Osteoblast (primary cell): ENCODE results near the gene UGT3A2. TPM values are rescaled to one million over a fixed set of nuclear protein-coding genes. Genes with fewer than 3 reads are reported as not detected.
"Not testable (repeated sequence)": the region's sequence is repeated elsewhere in the genome, so short reads cannot be mapped to it uniquely, and the experiment has no call there.

Experiments used
- DNase-seq: peaks from one replicate; pipeline ENCODE4 v3.0.0; 2011; ENCODE audit warnings: low spot score, mixed read lengths; ENCODE audit not compliant: insufficient read length; ENCODE audit errors: missing footprints
- H2AFZ ChIP-seq: 2 replicates; pipeline ENCODE4 v1.6.0; 2011; ENCODE audit warnings: mild to moderate bottlenecking, low read length
- H3K27ac ChIP-seq: 2 replicates; pipeline ENCODE4 v1.5.1; 2011; ENCODE audit warnings: mild to moderate bottlenecking, low read depth, low read length, moderate library complexity
- H3K27me3 ChIP-seq: 2 replicates; pipeline ENCODE4 v1.6.0; 2012; ENCODE audit warnings: mild to moderate bottlenecking, control low read depth, inconsistent platforms, low read length, moderate library complexity; ENCODE audit not compliant: insufficient read depth
- H3K36me3 ChIP-seq: 2 replicates; pipeline ENCODE4 v1.5.1; 2011; ENCODE audit warnings: mild to moderate bottlenecking, low read length, control low read depth, moderate library complexity; ENCODE audit not compliant: insufficient read depth
- H3K4me1 ChIP-seq: 2 replicates; pipeline ENCODE4 v1.5.1; 2011; ENCODE audit warnings: mild to moderate bottlenecking, low read length, control low read depth, moderate library complexity; ENCODE audit not compliant: insufficient read depth
- H3K4me2 ChIP-seq: 2 replicates; pipeline ENCODE4 v1.6.0; 2011; ENCODE audit warnings: mild to moderate bottlenecking, low read length; ENCODE audit not compliant: insufficient read depth
- H3K4me3 ChIP-seq: fragments of 200-600 bp; sonication (generic); 3 replicates; pipeline ENCODE4 v1.5.1; 2012; ENCODE audit warnings: mild to moderate bottlenecking, low read length, inconsistent platforms; ENCODE audit not compliant: insufficient read depth
- H3K79me2 ChIP-seq: 2 replicates; pipeline ENCODE4 v1.6.0; 2012; ENCODE audit warnings: mild to moderate bottlenecking, low read length, control low read depth, inconsistent platforms; ENCODE audit not compliant: insufficient read depth
- H3K9me3 ChIP-seq: 2 replicates; pipeline ENCODE4 v1.5.1; 2011; ENCODE audit warnings: low read depth, low read length, control low read depth
- H4K20me1 ChIP-seq: 2 replicates; pipeline ENCODE4 v1.6.0; 2012; ENCODE audit warnings: mild to moderate bottlenecking, low read length, control low read depth; ENCODE audit not compliant: insufficient read depth
- CTCF ChIP-seq: IDR thresholded peaks from 2 replicates; pipeline ENCODE4 v1.5.1; 2011; ENCODE audit warnings: mild to moderate bottlenecking, low read depth, low read length, moderate library complexity; ENCODE audit errors: extremely low read depth
- total RNA-seq: library from RNA; depleted of rRNA; stranded (reverse); fragments of >200 nt; gene quantifications from 2 replicates; pipeline ENCODE4 v1.2.3, GENCODE V29; 2012

The UGT3A2 gene
- total RNA-seq, 1 donor: under 0.01 TPM

DNA sequence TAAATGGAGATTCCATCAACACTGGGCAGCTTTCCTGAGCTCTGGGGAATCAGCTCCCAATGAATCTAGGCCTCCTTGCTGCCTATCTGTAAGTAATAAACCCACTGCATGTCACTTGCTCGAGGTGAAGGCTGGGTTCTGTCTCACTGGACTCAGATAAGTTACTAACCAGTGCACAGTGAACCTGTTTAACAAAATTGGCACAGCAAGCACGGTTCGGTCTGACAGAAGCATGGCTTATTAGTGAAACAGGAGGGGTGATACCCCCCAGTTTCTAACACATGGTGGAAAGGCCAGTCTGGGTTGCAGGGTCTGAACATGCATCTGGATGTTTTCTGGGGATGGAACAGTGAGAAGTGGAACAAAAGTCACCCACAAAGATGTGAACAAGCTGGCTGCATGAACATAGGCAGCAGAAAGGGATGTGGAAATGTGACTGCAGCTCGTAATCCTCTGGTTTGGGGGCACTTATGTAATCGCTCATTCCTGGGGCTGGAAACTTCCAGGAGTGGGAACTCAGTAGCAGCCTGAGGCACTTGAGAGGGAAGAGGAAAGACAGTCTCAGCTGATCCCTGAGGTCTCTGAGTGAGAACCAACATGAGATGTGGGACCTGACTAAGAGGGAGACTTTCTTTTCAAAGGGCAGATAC is 37.7 kb downstream of the UGT3A2 start:
- H2AFZ ChIP-seq: no peak overlapping the region
- no peaks in the 10 kb centered on the region for H4K20me1 ChIP-seq
- H3K27me3 ChIP-seq: no peaks in the 10 kb centered on the region
- no peaks in the 10 kb centered on the region for H3K9me3 ChIP-seq
- no peak for DNase-seq
- H3K79me2 ChIP-seq: no peaks in the 10 kb centered on the region
- H3K4me2 ChIP-seq: no peak overlapping the region
- H3K4me3 ChIP-seq: no peak overlapping the region
- H3K4me1 ChIP-seq: no peaks in the 10 kb centered on the region
- TF ChIP-seq CTCF: no peak
- no peaks in the 10 kb centered on the region for H3K36me3 ChIP-seq
- no peak overlapping the region for H3K27ac ChIP-seq

DNA sequence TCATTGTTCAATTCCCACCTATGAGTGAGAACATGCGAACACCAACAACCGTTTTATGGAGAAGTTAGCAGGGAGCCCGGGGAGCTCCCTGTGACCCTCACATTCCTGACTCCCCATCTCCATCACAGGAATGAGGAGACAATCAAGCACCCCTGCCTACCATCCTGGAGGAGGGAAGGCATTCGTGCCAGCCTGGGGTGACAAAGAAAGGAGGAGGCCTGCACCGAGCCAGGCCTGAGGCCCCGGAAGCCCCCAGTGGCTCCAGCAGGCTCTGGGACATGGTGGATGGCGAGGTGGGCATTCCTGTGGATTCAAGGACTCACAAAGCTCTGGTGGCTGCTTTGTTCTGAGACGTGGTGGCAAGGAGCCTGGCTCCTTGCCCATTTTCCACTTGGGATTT is 39.0 kb downstream of the UGT3A2 start:
- Histone ChIP-seq H3K27ac (no peak overlapping the region), H2AFZ (no peak overlapping the region), H3K4me1 (no peaks in the 10 kb centered on the region), H3K9me3 (no peaks in the 10 kb centered on the region), H3K36me3 (no peaks in the 10 kb centered on the region), H3K4me3 (no peak overlapping the region), H4K20me1 (no peaks in the 10 kb centered on the region), H3K4me2 (no peak overlapping the region), H3K27me3 (no peaks in the 10 kb centered on the region), H3K79me2 (no peaks in the 10 kb centered on the region)
- TF ChIP-seq CTCF: no peak
- no peak for DNase-seq

GRCh38 chr5:36026706-36027465 is 39.8 kb downstream of the UGT3A2 start:
- no peak for TF ChIP-seq CTCF
- DNase-seq: no peak
- no peaks in the 10 kb centered on the region for H3K9me3 ChIP-seq
- no peak overlapping the region for H3K4me3 ChIP-seq
- H3K36me3 ChIP-seq: no peaks in the 10 kb centered on the region
- H3K79me2 ChIP-seq: no peaks in the 10 kb centered on the region
- no peak overlapping the region for H3K4me2 ChIP-seq
- no peak overlapping the region for H2AFZ ChIP-seq
- H3K27me3 ChIP-seq: no peaks in the 10 kb centered on the region
- H4K20me1 ChIP-seq: no peaks in the 10 kb centered on the region
- H3K27ac ChIP-seq: no peak overlapping the region
- no peaks in the 10 kb centered on the region for H3K4me1 ChIP-seq

DNA sequence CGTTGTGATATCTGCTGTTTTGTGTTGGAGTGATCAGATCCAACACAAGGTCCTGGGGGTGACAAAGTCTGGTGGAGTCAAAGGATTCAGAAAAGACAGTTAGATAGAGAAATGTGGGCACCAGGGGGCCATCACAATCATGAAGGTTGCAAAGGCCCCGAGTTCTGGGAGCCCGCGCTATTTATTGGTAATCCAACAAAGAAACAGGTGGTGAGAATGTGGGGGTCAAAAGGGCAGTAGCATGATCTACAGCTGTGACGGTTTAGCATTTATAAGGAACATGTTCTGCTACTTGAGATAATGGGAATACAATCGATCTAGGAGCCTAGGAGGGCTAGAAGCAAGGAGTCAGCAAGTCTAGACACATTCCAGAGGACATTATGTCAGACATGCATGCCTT is 44.4 kb downstream of the UGT3A2 start:
- not testable (repeated sequence) for H3K27ac ChIP-seq, H3K27me3 ChIP-seq, H2AFZ ChIP-seq, H3K4me2 ChIP-seq, H3K4me3 ChIP-seq, H3K4me1 ChIP-seq, H3K36me3 ChIP-seq, H3K79me2 ChIP-seq, H3K9me3 ChIP-seq, H4K20me1 ChIP-seq, DNase-seq

DNA sequence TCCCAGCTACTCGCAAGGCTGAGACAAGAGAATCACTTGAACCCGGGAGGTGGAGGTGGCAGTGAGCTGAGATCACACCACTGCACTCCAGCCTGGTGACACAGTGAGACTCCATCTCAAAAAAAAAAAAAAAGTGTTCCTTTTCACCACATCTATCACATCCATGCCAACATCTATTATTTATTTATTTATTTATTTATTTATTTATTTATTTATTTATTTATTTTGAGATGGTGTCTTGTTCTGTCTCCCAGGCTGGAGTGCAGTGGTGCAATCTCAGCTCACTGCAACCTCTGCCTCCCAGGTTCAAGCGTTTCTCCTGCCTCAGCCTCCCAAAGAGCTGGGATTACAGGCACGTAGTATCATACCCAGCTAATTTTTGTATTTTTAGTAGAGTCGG is 47.1 kb downstream of the UGT3A2 start:
- not testable (repeated sequence) for DNase-seq, H3K79me2 ChIP-seq, H3K4me2 ChIP-seq, H2AFZ ChIP-seq, H3K27ac ChIP-seq, H3K36me3 ChIP-seq, H3K4me3 ChIP-seq, H4K20me1 ChIP-seq, H3K9me3 ChIP-seq, H3K27me3 ChIP-seq, H3K4me1 ChIP-seq
